Mesendoderm (in vitro differentiated cells): Measurements from ENCODE around the gene MAPKAPK3.

ENCODE experiments used
- DNase-seq: peaks from one replicate; pipeline ENCODE4 v3.0.0; 2013
- H2AK5ac ChIP-seq: 2 replicates; pipeline ENCODE4 v1.6.1; 2013; ENCODE audit warnings: low read length, inconsistent platforms
- H2BK120ac ChIP-seq: 2 replicates; pipeline ENCODE4 v1.6.1; 2013; ENCODE audit warnings: low read depth, mild to moderate bottlenecking, low read length, moderate library complexity, mixed read lengths
- H2BK15ac ChIP-seq: replicated peaks from 2 replicates; pipeline ENCODE4 v1.6.1; 2013; ENCODE audit warnings: low read depth, mild to moderate bottlenecking, moderate library complexity
- H2BK5ac ChIP-seq: 2 replicates; pipeline ENCODE4 v1.6.1; 2013; ENCODE audit warnings: low read length, inconsistent platforms
- H3K18ac ChIP-seq: 2 replicates; pipeline ENCODE4 v1.6.1; 2013; ENCODE audit warnings: mild to moderate bottlenecking, low read length, mixed read lengths
- H3K23ac ChIP-seq: one replicate; pipeline ENCODE4 v1.6.1; 2013; ENCODE audit warnings: low read length
- H3K27ac ChIP-seq: 2 replicates; pipeline ENCODE4 v1.5.1; 2013; ENCODE audit warnings: low read depth, mild to moderate bottlenecking, inconsistent platforms, low read length, moderate library complexity
- H3K27me3 ChIP-seq: 2 replicates; pipeline ENCODE4 v1.6.1; 2013; ENCODE audit warnings: low read length, control low read depth, mild to moderate bottlenecking, inconsistent platforms; ENCODE audit not compliant: insufficient read depth, poor library complexity
- H3K36me3 ChIP-seq: 2 replicates; pipeline ENCODE4 v1.6.1; 2013; ENCODE audit warnings: low read length, inconsistent platforms; ENCODE audit not compliant: control insufficient read depth, insufficient read depth
- H3K4ac ChIP-seq: one replicate; pipeline ENCODE4 v1.6.1; 2013; ENCODE audit warnings: low read depth, mild to moderate bottlenecking, low read length, moderate library complexity
- H3K4me1 ChIP-seq: 2 replicates; pipeline ENCODE4 v1.6.1; 2013; ENCODE audit warnings: low read depth, low read length, inconsistent platforms; ENCODE audit not compliant: control insufficient read depth
- H3K4me2 ChIP-seq: 2 replicates; pipeline ENCODE4 v1.6.1; 2013; ENCODE audit warnings: low read length
- H3K4me3 ChIP-seq: 2 replicates; pipeline ENCODE4 v1.5.1; 2013; ENCODE audit warnings: mild to moderate bottlenecking, low read length
- H3K56ac ChIP-seq: one replicate; pipeline ENCODE4 v1.6.1; 2013; ENCODE audit warnings: low read length
- H3K79me1 ChIP-seq: 2 replicates; pipeline ENCODE4 v1.6.1; 2013; ENCODE audit warnings: low read length, inconsistent platforms
- H3K79me2 ChIP-seq: 2 replicates; pipeline ENCODE4 v1.6.1; 2013; ENCODE audit warnings: mild to moderate bottlenecking, low read length; ENCODE audit not compliant: control insufficient read depth, insufficient read depth
- H3K9ac ChIP-seq: 2 replicates; pipeline ENCODE4 v1.6.1; 2013; ENCODE audit warnings: low read length, inconsistent platforms
- H4K5ac ChIP-seq: one replicate; pipeline ENCODE4 v1.6.1; 2013; ENCODE audit warnings: low read length
- H4K8ac ChIP-seq: one replicate; pipeline ENCODE4 v1.6.1; 2013; ENCODE audit warnings: low read depth, mild to moderate bottlenecking, control low read depth, low read length, moderate library complexity
- WGBS: extraction: QIAGEN DNeasy Blood & Tissue Kit; methylation state at CpG from one replicate; pipeline ENCODE4 v1.1.7; 2013; ENCODE audit warnings: low lambda C conversion rate, missing lambda C conversion rate; ENCODE audit not compliant: insufficient coverage; ENCODE audit errors: extremely low coverage; 5-methylcytosine and 5-hydroxymethylcytosine counted together

Gene MAPKAPK3

GRCh38 chr3:50639055-50639494, 22.1 kb downstream of the MAPKAPK3 start:
- no peak overlapping the region for H3K4me3 ChIP-seq
- DNase-seq: peak; percentile 73
- H3K36me3 ChIP-seq: peaks cover 2% of the 10 kb centered on the region
- no peak overlapping the region for H3K4me2 ChIP-seq
- H3K4ac ChIP-seq: no peak overlapping the region
- H3K27me3 ChIP-seq: no peaks in the 10 kb centered on the region
- no peak overlapping the region for H4K5ac ChIP-seq
- H3K9ac ChIP-seq: no peak overlapping the region
- no peak overlapping the region for H4K8ac ChIP-seq
- no CpG with 5 or more reads among the region's 6 CpGs for WGBS
- no peak overlapping the region for H3K27ac ChIP-seq
- H2BK120ac ChIP-seq: no peak overlapping the region
- no peak overlapping the region for H3K56ac ChIP-seq
- H3K4me1 ChIP-seq: peaks cover 4% of the 10 kb centered on the region
- H2BK15ac ChIP-seq: no peak overlapping the region
- no peak overlapping the region for H3K18ac ChIP-seq
- H2AK5ac ChIP-seq: no peak overlapping the region
- H3K23ac ChIP-seq: no peak overlapping the region
- H3K79me1 ChIP-seq: peaks cover 5% of the 10 kb centered on the region
- no peaks in the 10 kb centered on the region for H3K79me2 ChIP-seq
- no peak overlapping the region for H2BK5ac ChIP-seq

- H2BK5ac ChIP-seq: no peak overlapping the region
- no peak overlapping the region for H2BK15ac ChIP-seq
- H4K8ac ChIP-seq: no peak overlapping the region
- H2BK120ac ChIP-seq: no peak overlapping the region
- H3K36me3 ChIP-seq: peaks cover 2% of the 10 kb centered on the region
- no peak overlapping the region for H3K4me2 ChIP-seq
- no peak overlapping the region for H4K5ac ChIP-seq
- no peak overlapping the region for H3K4ac ChIP-seq
- no peak overlapping the region for H3K4me3 ChIP-seq
- H3K27me3 ChIP-seq: no peaks in the 10 kb centered on the region
- no peaks in the 10 kb centered on the region for H3K79me2 ChIP-seq
- no peak overlapping the region for H2AK5ac ChIP-seq
- H3K4me1 ChIP-seq: peaks cover 15% of the 10 kb centered on the region
- H3K9ac ChIP-seq: no peak overlapping the region
- H3K27ac ChIP-seq: no peak overlapping the region
- DNase-seq: no peak
- no peak overlapping the region for H3K18ac ChIP-seq
- H3K79me1 ChIP-seq: no peaks in the 10 kb centered on the region
- no peak overlapping the region for H3K56ac ChIP-seq
- WGBS: no CpG with 5 or more reads among the region's 1 CpG
- H3K23ac ChIP-seq: no peak overlapping the region
Measured at GRCh38 chr3:50642382-50642781, 25.4 kb downstream of the MAPKAPK3 start.

- Histone ChIP-seq H3K56ac (peak overlapping the region; percentile 20), H2BK5ac (no peak overlapping the region), H3K18ac (no peak overlapping the region), H3K4ac (no peak overlapping the region), H2BK120ac (no peak overlapping the region), H3K4me3 (no peak overlapping the region), H4K5ac (no peak overlapping the region), H3K27me3 (no peaks in the 10 kb centered on the region), H2AK5ac (no peak overlapping the region), H3K4me2 (no peak overlapping the region), H3K36me3 (peaks cover 2% of the 10 kb centered on the region), H3K79me2 (no peaks in the 10 kb centered on the region), H3K27ac (no peak overlapping the region), H3K9ac (no peak overlapping the region), H2BK15ac (no peak overlapping the region), H3K4me1 (peaks cover 15% of the 10 kb centered on the region), H3K79me1 (no peaks in the 10 kb centered on the region), H3K23ac (no peak overlapping the region), H4K8ac (no peak overlapping the region)
- DNase-seq: no peak
- WGBS: no CpG with 5 or more reads among the region's 7 CpGs
Measured at GRCh38 chr3:50644561-50644960, 27.6 kb downstream of the MAPKAPK3 start.

GRCh38 chr3:50645378-50645777, 28.4 kb downstream of the MAPKAPK3 start:
- WGBS: no CpG with 5 or more reads among the region's 2 CpGs

GRCh38 chr3:50648313-50648712, 31.4 kb downstream of the MAPKAPK3 start:
- Histone ChIP-seq H3K79me1 (no peaks in the 10 kb centered on the region), H3K9ac (no peak overlapping the region), H3K27me3 (no peaks in the 10 kb centered on the region), H3K4me1 (peaks cover 21% of the 10 kb centered on the region), H2AK5ac (no peak overlapping the region), H3K56ac (no peak overlapping the region), H3K27ac (no peak overlapping the region), H3K4me2 (no peak overlapping the region), H3K23ac (no peak overlapping the region), H3K18ac (no peak overlapping the region), H3K79me2 (no peaks in the 10 kb centered on the region), H2BK120ac (no peak overlapping the region), H3K4ac (no peak overlapping the region), H2BK15ac (no peak overlapping the region), H4K8ac (no peak overlapping the region), H3K36me3 (peaks cover under 1% of the 10 kb centered on the region), H3K4me3 (no peak overlapping the region), H2BK5ac (no peak overlapping the region), H4K5ac (no peak overlapping the region)
- DNase-seq: peak; percentile 76
- no CpG with 5 or more reads among the region's 6 CpGs for WGBS

More at GRCh38 chr3:50645378-50645777, 28.4 kb downstream of the MAPKAPK3 start:
- peak; percentile 63 for DNase-seq
- H3K36me3 ChIP-seq: peaks cover 2% of the 10 kb centered on the region
- no peaks in the 10 kb centered on the region for H3K79me1 ChIP-seq
- no peak overlapping the region for H2BK15ac ChIP-seq
- H2BK120ac ChIP-seq: no peak overlapping the region
- peaks cover 16% of the 10 kb centered on the region for H3K4me1 ChIP-seq
- peak overlapping the region; percentile 44 for H3K56ac ChIP-seq
- no peak overlapping the region for H3K9ac ChIP-seq
- no peak overlapping the region for H2BK5ac ChIP-seq
- H3K4me2 ChIP-seq: no peak overlapping the region
- H3K27ac ChIP-seq: no peak overlapping the region
- H3K4me3 ChIP-seq: no peak overlapping the region
- no peak overlapping the region for H3K4ac ChIP-seq
- no peaks in the 10 kb centered on the region for H3K79me2 ChIP-seq
- no peak overlapping the region for H4K8ac ChIP-seq
- no peak overlapping the region for H2AK5ac ChIP-seq
- no peaks in the 10 kb centered on the region for H3K27me3 ChIP-seq
- H3K18ac ChIP-seq: no peak overlapping the region
- H4K5ac ChIP-seq: no peak overlapping the region
- H3K23ac ChIP-seq: no peak overlapping the region

- H3K4me1 ChIP-seq: peaks cover 21% of the 10 kb centered on the region
- peak overlapping the region; percentile 39 for H3K56ac ChIP-seq
- no peak overlapping the region for H2AK5ac ChIP-seq
- H3K79me1 ChIP-seq: no peaks in the 10 kb centered on the region
- H3K36me3 ChIP-seq: no peaks in the 10 kb centered on the region
- no peak overlapping the region for H3K4me2 ChIP-seq
- no peak overlapping the region for H3K9ac ChIP-seq
- H2BK120ac ChIP-seq: no peak overlapping the region
- H3K23ac ChIP-seq: no peak overlapping the region
- no peak overlapping the region for H4K8ac ChIP-seq
- no peak for DNase-seq
- no peaks in the 10 kb centered on the region for H3K79me2 ChIP-seq
- no peak overlapping the region for H3K18ac ChIP-seq
- H3K27me3 ChIP-seq: no peaks in the 10 kb centered on the region
- no peak overlapping the region for H3K4ac ChIP-seq
- H2BK5ac ChIP-seq: no peak overlapping the region
- no peak overlapping the region for H3K27ac ChIP-seq
- no peak overlapping the region for H4K5ac ChIP-seq
- no peak overlapping the region for H3K4me3 ChIP-seq
- no CpG with 5 or more reads among the region's 2 CpGs for WGBS
- no peak overlapping the region for H2BK15ac ChIP-seq
Measured at GRCh38 chr3:50648944-50649343, 32.0 kb downstream of the MAPKAPK3 start.
